HepG2 (cell line): ENCODE results near the gene COPS6. TPM values are rescaled to one million over a fixed set of nuclear protein-coding genes. Genes with fewer than 3 reads are reported as not detected.

ENCODE experiments used
- BATF2 ChIP-seq: sonication (generic); formaldehyde crosslinking; IDR thresholded peaks from 2 replicates; pipeline ENCODE4 v1.8.0; 2022; ENCODE audit warnings: mild to moderate bottlenecking, missing genetic modification reagents, moderate library complexity
- FOXO1 ChIP-seq: sonication (generic); formaldehyde crosslinking; IDR thresholded peaks from 2 replicates; pipeline ENCODE4 v1.4.0; 2020; ENCODE audit warnings: missing genetic modification reagents
- KDM2A ChIP-seq: sonication (generic); formaldehyde crosslinking; IDR thresholded peaks from 2 replicates; pipeline ENCODE4 v1.4.0; 2020; ENCODE audit warnings: low read depth, missing genetic modification reagents, borderline replicate concordance
- NBN ChIP-seq: fragments of 450-650 bp; conservative IDR thresholded peaks from 2 replicates; pipeline ENCODE4 v1.6.1; 2017
- NFRKB ChIP-seq: fragments of 450-650 bp; IDR thresholded peaks from 2 replicates; pipeline ENCODE4 v1.6.1; 2017
- PHF20 ChIP-seq: sonication (generic); formaldehyde crosslinking; IDR thresholded peaks from 2 replicates; pipeline ENCODE4 v1.5.0; 2020; ENCODE audit warnings: mild to moderate bottlenecking, missing genetic modification reagents
- ZBTB1 ChIP-seq: sonication (generic); formaldehyde crosslinking; IDR thresholded peaks from 2 replicates; pipeline ENCODE4 v1.4.0; 2020; ENCODE audit warnings: missing genetic modification reagents, borderline replicate concordance
- ZBTB21 ChIP-seq: sonication (generic); formaldehyde crosslinking; IDR thresholded peaks from 2 replicates; pipeline ENCODE4 v1.4.0; 2020; ENCODE audit warnings: missing genetic modification reagents
- ZBTB26 ChIP-seq: IDR thresholded peaks from 2 replicates; pipeline ENCODE4 v1.6.1; 2016; ENCODE audit warnings: missing compliant biosample characterization, missing genetic modification reagents, borderline replicate concordance
- ZFP62 ChIP-seq: sonication (generic); formaldehyde crosslinking; IDR thresholded peaks from 2 replicates; pipeline ENCODE4 v1.4.0; 2020; ENCODE audit warnings: missing genetic modification reagents
- ZMYM3 ChIP-seq: sonication (generic); formaldehyde crosslinking; IDR thresholded peaks from 2 replicates; pipeline ENCODE4 v1.5.1; 2020; ENCODE audit warnings: mild to moderate bottlenecking, missing genetic modification reagents
- ZNF256 ChIP-seq: sonication (generic); formaldehyde crosslinking; conservative IDR thresholded peaks from 2 replicates; pipeline ENCODE4 v1.4.0; 2020; ENCODE audit warnings: missing genetic modification reagents
- ZNF367 ChIP-seq: sonication (generic); formaldehyde crosslinking; IDR thresholded peaks from 2 replicates; pipeline ENCODE4 v1.4.0; 2020; ENCODE audit warnings: missing genetic modification reagents, borderline replicate concordance
- ZNF703 ChIP-seq: sonication (generic); formaldehyde crosslinking; IDR thresholded peaks from 2 replicates; pipeline ENCODE4 v1.5.1; 2020; ENCODE audit warnings: missing genetic modification reagents, mild to moderate bottlenecking, moderate library complexity, borderline replicate concordance
- ZNF770 ChIP-seq: sonication (generic); formaldehyde crosslinking; IDR thresholded peaks from 2 replicates; pipeline ENCODE4 v1.5.0; 2020; ENCODE audit warnings: mild to moderate bottlenecking, missing genetic modification reagents
- ZNF839 ChIP-seq: sonication (generic); formaldehyde crosslinking; IDR thresholded peaks from 2 replicates; pipeline ENCODE4 v1.4.0; 2020; ENCODE audit warnings: missing genetic modification reagents, mild to moderate bottlenecking, borderline replicate concordance
- ZNF850 ChIP-seq: sonication (generic); formaldehyde crosslinking; conservative IDR thresholded peaks from 2 replicates; pipeline ENCODE4 v1.9.0; 2021; ENCODE audit warnings: mild to moderate bottlenecking, missing genetic modification reagents
- polyA plus RNA-seq, 8 experiments: library from polyadenylated mRNA; depleted of rRNA in 3 of 8; stranded (reverse) in 7 of 8; unstranded in 1 of 8; fragments of >200 nt; fragmentation: Illumina TruSeq in 4 of 8; extraction: Trizol in 4 of 8; gene quantifications; 2 replicates each; pipeline versions ENCODE4 v1.2.1 to v1.2.3, GENCODE V29; 2011 to 2016; ENCODE audit warnings: low read depth in 4 of 8, missing spikeins in 1 of 8, mixed read lengths in 1 of 8; ENCODE audit not compliant: insufficient read depth in 1 of 8
- total RNA-seq, 5 experiments: library from RNA; depleted of rRNA; stranded (reverse); fragments of >200 nt; fragmentation: Illumina TruSeq; extraction: Trizol; gene quantifications; 2 replicates each; pipeline ENCODE4 v1.2.3, GENCODE V29; 2016; ENCODE audit warnings: low read depth in 1 of 5
- TF ChIP-seq, protein P1 (sequence below): sonication (generic); formaldehyde crosslinking; IDR thresholded peaks from 2 replicates; pipeline ENCODE4 v1.5.1; 2020; ENCODE audit warnings: missing genetic modification reagents, mild to moderate bottlenecking, borderline replicate concordance
- TF ChIP-seq, protein P2 (sequence below): sonication (generic); formaldehyde crosslinking; IDR thresholded peaks from 2 replicates; pipeline ENCODE4 v1.4.0; 2020; ENCODE audit warnings: mild to moderate bottlenecking, missing genetic modification reagents

Gene COPS6
- total and polyA plus RNA-seq, 2 of the 13 experiments (the other 11 are each of a cell fraction or from before 2014, with no cell fraction given) = 33.4 to 117 TPM

- TF ChIP-seq ZNF839 (no peak), BATF2 (CRISPR knock-in tag) (no peak), ZMYM3 (CRISPR knock-in tag) (0 out of 2 replicates have a peak, but pooled peaks have one; percentile 22), ZNF703 (CRISPR knock-in tag) (no peak), FOXO1 (CRISPR knock-in tag) (no peak), ZNF850 (CRISPR knock-in tag) (no peak), PHF20 (no peak), ZBTB1 (no peak), ZNF770 (CRISPR knock-in tag) (peak; percentile 92), ZBTB26 (CRISPR knock-in tag) (no peak), KDM2A (CRISPR knock-in tag) (no peak), NFRKB (no peak), ZFP62 (no peak), ZNF256 (no peak), ZNF367 (CRISPR knock-in tag) (no peak), NBN (no peak), ZBTB21 (no peak)
- TF ChIP-seq, protein P1, sequence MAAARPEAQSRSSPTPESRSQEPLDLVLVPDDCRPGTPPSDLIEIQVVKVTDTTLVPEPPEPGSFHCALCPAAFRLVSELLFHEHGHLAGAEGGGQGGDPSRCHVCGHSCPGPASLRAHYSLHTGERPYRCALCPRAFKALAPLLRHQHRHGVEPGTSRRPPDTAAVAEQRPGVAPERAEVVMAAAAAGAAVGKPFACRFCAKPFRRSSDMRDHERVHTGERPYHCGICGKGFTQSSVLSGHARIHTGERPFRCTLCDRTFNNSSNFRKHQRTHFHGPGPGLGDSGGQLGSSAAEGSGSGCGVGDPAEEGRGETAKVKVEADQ (CRISPR knock-in tag) = no peak
- TF ChIP-seq, protein P2, sequence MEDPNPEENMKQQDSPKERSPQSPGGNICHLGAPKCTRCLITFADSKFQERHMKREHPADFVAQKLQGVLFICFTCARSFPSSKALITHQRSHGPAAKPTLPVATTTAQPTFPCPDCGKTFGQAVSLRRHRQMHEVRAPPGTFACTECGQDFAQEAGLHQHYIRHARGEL (CRISPR knock-in tag) = no peak
Observed at GRCh38 chr7:100118388-100119071, 29.8 kb downstream of the COPS6 start (continued).
